WTC11 (cell line): ENCODE measurements around the gene ZNF750.

Experiments used
- CBFB ChIP-seq: sonication (generic); formaldehyde crosslinking; IDR thresholded peaks from 2 replicates; pipeline ENCODE4 v1.8.1; 2022; ENCODE audit warnings: mild to moderate bottlenecking, low read depth, missing genetic modification reagents
- NFYB ChIP-seq: sonication (generic); formaldehyde crosslinking; conservative IDR thresholded peaks from 2 replicates; pipeline ENCODE4 v1.8.0; 2022; ENCODE audit warnings: low read depth, missing genetic modification reagents
- TF ChIP-seq, protein P1 (sequence below): sonication (generic); formaldehyde crosslinking; IDR thresholded peaks from 2 replicates; pipeline ENCODE4 v1.8.1; 2023; ENCODE audit warnings: mild to moderate bottlenecking, missing genetic modification reagents, moderate library complexity
- TF ChIP-seq, protein P2 (sequence below): sonication (generic); formaldehyde crosslinking; IDR thresholded peaks from 2 replicates; pipeline ENCODE4 v1.8.0; 2022; ENCODE audit warnings: missing genetic modification reagents

- TF ChIP-seq, protein P1, sequence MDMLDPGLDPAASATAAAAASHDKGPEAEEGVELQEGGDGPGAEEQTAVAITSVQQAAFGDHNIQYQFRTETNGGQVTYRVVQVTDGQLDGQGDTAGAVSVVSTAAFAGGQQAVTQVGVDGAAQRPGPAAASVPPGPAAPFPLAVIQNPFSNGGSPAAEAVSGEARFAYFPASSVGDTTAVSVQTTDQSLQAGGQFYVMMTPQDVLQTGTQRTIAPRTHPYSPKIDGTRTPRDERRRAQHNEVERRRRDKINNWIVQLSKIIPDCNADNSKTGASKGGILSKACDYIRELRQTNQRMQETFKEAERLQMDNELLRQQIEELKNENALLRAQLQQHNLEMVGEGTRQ (CRISPR knock-in tag): no peak
- no peak for TF ChIP-seq CBFB (CRISPR knock-in tag)
- TF ChIP-seq, protein P2, sequence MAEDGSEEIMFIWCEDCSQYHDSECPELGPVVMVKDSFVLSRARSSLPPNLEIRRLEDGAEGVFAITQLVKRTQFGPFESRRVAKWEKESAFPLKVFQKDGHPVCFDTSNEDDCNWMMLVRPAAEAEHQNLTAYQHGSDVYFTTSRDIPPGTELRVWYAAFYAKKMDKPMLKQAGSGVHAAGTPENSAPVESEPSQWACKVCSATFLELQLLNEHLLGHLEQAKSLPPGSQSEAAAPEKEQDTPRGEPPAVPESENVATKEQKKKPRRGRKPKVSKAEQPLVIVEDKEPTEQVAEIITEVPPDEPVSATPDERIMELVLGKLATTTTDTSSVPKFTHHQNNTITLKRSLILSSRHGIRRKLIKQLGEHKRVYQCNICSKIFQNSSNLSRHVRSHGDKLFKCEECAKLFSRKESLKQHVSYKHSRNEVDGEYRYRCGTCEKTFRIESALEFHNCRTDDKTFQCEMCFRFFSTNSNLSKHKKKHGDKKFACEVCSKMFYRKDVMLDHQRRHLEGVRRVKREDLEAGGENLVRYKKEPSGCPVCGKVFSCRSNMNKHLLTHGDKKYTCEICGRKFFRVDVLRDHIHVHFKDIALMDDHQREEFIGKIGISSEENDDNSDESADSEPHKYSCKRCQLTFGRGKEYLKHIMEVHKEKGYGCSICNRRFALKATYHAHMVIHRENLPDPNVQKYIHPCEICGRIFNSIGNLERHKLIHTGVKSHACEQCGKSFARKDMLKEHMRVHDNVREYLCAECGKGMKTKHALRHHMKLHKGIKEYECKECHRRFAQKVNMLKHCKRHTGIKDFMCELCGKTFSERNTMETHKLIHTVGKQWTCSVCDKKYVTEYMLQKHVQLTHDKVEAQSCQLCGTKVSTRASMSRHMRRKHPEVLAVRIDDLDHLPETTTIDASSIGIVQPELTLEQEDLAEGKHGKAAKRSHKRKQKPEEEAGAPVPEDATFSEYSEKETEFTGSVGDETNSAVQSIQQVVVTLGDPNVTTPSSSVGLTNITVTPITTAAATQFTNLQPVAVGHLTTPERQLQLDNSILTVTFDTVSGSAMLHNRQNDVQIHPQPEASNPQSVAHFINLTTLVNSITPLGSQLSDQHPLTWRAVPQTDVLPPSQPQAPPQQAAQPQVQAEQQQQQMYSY (CRISPR knock-in tag): no peak
- no peak for TF ChIP-seq NFYB
These were observed 50.0 kb downstream of the ZNF750 start for GRCh38 chr17:82789806-82790205.
